ENCODE data around the gene ETAA1.

Gene ETAA1

DNA sequence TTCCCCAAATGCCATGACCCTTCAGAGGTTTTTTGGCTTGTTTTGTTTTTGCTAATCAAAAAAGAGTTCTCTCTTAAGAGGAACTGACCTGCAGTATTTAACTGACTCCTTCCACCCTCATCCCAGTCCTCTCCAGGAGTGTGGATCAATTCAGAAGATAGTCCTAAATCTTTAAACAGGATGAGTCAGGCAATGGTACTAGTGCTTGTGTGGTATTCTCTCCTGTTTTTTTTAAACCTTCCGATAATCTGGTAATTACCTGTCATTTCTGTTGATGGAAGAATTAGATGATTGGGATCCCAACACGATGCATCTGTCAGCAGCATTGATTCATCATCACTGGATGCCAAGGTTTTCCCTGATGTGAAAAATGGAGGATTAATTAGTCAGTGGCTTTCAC lies 41.2 kb downstream of the ETAA1 start:
- no peak for DNase-seq

- no peak for DNase-seq
Measured at GRCh38 chr2:67445652-67446268, 48.6 kb downstream of the ETAA1 start.

GRCh38 chr2:67446491-67446911 lies 49.4 kb downstream of the ETAA1 start:
- DNase-seq: no peak

GRCh38 chr2:67448648-67449047 lies 51.5 kb downstream of the ETAA1 start:
- DNase-seq: no peak

GRCh38 chr2:67451086-67451832 lies 54.1 kb downstream of the ETAA1 start:
- DNase-seq: no peak

DNA sequence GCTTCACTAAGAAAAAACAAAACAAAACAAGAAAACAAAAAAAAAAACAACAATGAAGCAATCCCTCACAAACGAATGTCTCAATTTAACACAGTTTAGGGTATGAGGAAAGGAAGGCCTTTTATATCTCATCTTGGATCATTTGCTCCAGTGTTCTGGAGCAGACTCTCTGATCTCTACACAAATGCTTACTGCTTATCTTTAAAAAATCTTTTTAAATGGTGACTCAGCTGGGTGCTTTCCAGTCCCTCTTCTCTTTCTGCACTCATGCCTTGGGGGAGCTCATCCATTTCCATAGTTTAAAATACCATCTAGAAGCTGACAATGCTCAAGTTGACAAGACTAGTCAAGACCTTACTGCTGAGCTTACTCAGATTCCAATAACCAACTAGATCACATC lies 56.2 kb downstream of the ETAA1 start:
- DNase-seq: no peak

DNA sequence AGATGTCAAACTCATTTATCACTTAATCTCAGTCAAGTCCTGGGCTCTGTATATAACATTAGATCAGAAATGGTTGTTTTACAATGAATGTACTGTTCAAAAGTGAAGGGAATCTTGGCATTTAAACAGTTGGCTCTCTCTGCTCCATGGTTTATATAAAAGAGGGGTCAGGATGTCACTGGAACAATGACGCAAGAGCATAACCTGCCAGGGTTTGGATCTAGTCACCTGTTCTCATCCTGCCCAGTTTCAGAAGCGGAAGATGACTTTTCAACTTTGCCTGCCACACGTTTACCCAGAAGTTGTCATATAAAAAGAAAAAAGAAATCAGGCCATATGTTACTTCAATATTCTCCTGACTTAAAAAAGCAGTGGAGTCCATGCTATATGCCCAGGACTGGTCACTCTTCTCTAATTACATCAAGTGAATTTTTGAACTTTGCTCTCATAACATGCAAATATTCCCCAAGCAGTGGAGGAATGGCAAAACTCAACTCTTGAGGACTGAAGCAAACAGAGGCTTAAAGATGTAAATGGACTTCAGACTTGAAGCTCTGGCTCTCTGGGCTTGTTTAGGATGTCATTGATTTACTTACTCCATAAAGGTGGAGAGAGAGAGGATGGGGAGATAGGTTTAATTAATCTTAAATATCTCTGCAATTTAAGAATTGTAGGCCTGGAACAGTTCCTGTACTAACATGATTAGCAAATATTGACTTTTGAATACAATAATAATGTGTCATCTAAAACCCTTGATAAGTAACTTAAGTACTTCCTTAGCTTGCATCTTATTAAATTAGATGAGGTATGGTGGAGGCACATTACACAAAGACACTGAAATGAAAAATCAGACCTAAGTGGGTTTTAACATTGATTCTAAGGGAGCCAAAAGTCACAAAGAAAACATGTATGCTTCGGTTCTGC lies 58.3 kb downstream of the ETAA1 start:
- no peak for DNase-seq

DNA sequence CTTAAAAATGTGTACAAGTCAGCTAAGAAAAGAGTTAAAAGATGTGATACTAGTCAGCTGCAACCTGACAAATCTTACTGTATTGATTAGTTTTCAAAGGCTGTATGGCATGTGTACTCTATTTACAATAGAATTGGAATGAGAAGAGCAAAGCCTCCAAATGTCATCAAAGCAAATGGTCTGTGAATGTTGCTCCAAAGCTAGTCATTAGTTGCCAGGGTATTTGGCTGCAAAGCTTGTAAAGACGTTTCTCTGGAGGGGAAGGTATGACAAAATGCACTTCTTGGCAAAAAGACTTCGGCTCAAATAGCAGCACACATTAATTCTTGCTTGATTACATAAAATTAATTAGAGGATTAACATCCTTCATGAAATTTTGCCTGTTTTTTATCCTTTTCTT lies 59.3 kb downstream of the ETAA1 start:
- no peak for DNase-seq

- no peak for DNase-seq
Measured at GRCh38 chr2:67457699-67458098, 60.6 kb downstream of the ETAA1 start.

DNA sequence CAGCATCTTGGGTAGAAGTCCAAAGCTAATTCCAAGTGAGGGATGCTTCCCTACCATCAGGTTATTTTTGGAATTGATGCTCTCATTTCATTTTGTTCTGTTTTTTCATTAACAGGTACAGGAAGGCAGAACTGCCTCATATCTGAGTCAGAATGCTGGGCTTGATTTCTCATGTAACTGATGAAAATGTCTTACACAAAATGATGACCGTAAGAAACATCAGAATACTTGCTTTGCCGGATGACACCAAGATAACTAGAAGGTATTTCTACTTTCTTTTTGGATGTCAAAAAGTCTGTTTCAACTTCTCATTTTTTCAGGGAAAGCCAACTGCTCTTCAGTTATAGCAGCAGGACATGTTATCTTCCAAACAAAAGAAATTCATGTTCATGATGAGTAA lies 62.6 kb downstream of the ETAA1 start:
- no peak for DNase-seq

All from activated CD4-positive, alpha-beta T cell treated with anti-CD3 and anti-CD28 coated beads, Interleukin-10, Interleukin-2, amounts not matched to agents 100 ng/mL and 50 ng/mL, durations not matched to agents 16 hours and 8 hours (primary cell).